Activated CD8-positive, alpha-beta T cell treated with anti-CD3 and anti-CD28 coated beads, Interleukin-2, amount 10 ng/mL, durations not matched to agents 7 days and 5 days (primary cell): ENCODE measurements around the gene C1QTNF3. TPM values are rescaled to one million over a fixed set of nuclear protein-coding genes. Genes with fewer than 3 reads are reported as not detected.

Source experiments
- ATAC-seq: fragments of 150-1000 bp; cut with Tn5 transposase; one replicate; pipeline ENCODE4 v1.10.0; 2021; ENCODE audit warnings: moderate library complexity
- CTCF ChIA-PET: fragments of 350-600 bp; sonication (Branson Sonifier 250); formaldehyde crosslinking; loops from one replicate; lab custom pipeline; 2021; ENCODE audit warnings: antibody characterized with exemption; lab: Charles Lee
- POLR2A ChIA-PET: fragments of 350-600 bp; sonication (Branson Sonifier 250); formaldehyde crosslinking; loops from one replicate; lab custom pipeline; 2021; ENCODE audit warnings: antibody characterized with exemption; lab: Charles Lee
- DNase-seq: peaks from one replicate; pipeline ENCODE4 v3.0.0-alpha.2; 2020
- H3K27ac Mint-ChIP-seq: one replicate; pipeline ENCODE4 v1.8.0; 2021; ENCODE audit warnings: mild to moderate bottlenecking, mixed read lengths
- H3K27me3 Mint-ChIP-seq: one replicate; pipeline ENCODE4 v1.8.0; 2021; ENCODE audit warnings: low read depth, mixed read lengths
- H3K36me3 Mint-ChIP-seq: one replicate; pipeline ENCODE4 v1.8.0; 2021; ENCODE audit warnings: low read depth, mixed read lengths
- H3K4me1 Mint-ChIP-seq: one replicate; pipeline ENCODE4 v1.8.0; 2021; ENCODE audit warnings: low read depth, mixed read lengths
- H3K4me3 Mint-ChIP-seq: one replicate; pipeline ENCODE4 v1.8.0; 2021; ENCODE audit warnings: mild to moderate bottlenecking, mixed read lengths
- H3K9me3 Mint-ChIP-seq: one replicate; pipeline ENCODE4 v1.8.0; 2022; ENCODE audit warnings: mixed read lengths; ENCODE audit not compliant: insufficient read depth
- total RNA-seq, 2 experiments: library from RNA; stranded (reverse); gene quantifications; one replicate each; pipeline ENCODE4 v1.2.3, GENCODE V29; 2021

C1QTNF3 gene
- total RNA-seq, 2 experiments from 2014 or later, result 2.8 to 3.0 TPM

- Mint-ChIP-seq H3K9me3 (no peaks in the 10 kb centered on the region), H3K36me3 (peaks cover 11% of the 10 kb centered on the region), H3K27me3 (peaks cover 2% of the 10 kb centered on the region), H3K4me3 (peak overlapping the region; percentile 79), H3K27ac (peak overlapping the region; percentile 90), H3K4me1 (peaks cover 31% of the 10 kb centered on the region)
- ATAC-seq (no peak), DNase-seq (no peak)
- ChIA-PET CTCF (interaction anchor here (1.8 kb wide), 1 partner anchor 9 kb away, joined by 5 read pairs; no protein-coding TSS in a partner anchor), POLR2A (interaction anchor here (1.5 to 1.9 kb wide), 3 partner anchors 11 to 15 kb away, joined by 4 to 14 read pairs (median 7); no protein-coding TSS in a partner anchor)
Measured at GRCh38 chr5:34007201-34007620, 35.8 kb downstream of the C1QTNF3 start.

GRCh38 chr5:34005681-34006080, 37.3 kb downstream of the C1QTNF3 start:
- Mint-ChIP-seq H3K4me3 (no peak overlapping the region), H3K27ac (no peak overlapping the region)

GRCh38 chr5:34005211-34005610, 37.8 kb downstream of the C1QTNF3 start:
- H3K4me3 Mint-ChIP-seq, result no peak overlapping the region
- peaks cover 28% of the 10 kb centered on the region for H3K4me1 Mint-ChIP-seq
- ATAC-seq (no peak), DNase-seq (no peak)
- H3K27me3 Mint-ChIP-seq, result peaks cover 2% of the 10 kb centered on the region
- POLR2A ChIA-PET, result interaction anchor here (1.9 kb wide), 1 partner anchor 17 kb away, joined by 7 read pairs; no protein-coding TSS in a partner anchor
- CTCF ChIA-PET, result interaction anchor here (1.6 kb wide), 1 partner anchor 8 kb away, joined by 19 read pairs; no protein-coding TSS in a partner anchor
- H3K9me3 Mint-ChIP-seq, result no peaks in the 10 kb centered on the region
- peaks cover 11% of the 10 kb centered on the region for H3K36me3 Mint-ChIP-seq
- no peak overlapping the region for H3K27ac Mint-ChIP-seq

More at GRCh38 chr5:34005681-34006080, 37.3 kb downstream of the C1QTNF3 start:
- ATAC-seq (no peak), DNase-seq (no peak)
- ChIA-PET POLR2A (interaction anchor here (1.9 kb wide), 1 partner anchor 16 kb away, joined by 7 read pairs; no protein-coding TSS in a partner anchor), CTCF (interaction anchor here (1.1 to 1.6 kb wide), 2 partner anchors 8 to 17 kb away, joined by 4 to 19 read pairs; no protein-coding TSS in a partner anchor)
- H3K27me3 Mint-ChIP-seq, result peaks cover 2% of the 10 kb centered on the region
- no peaks in the 10 kb centered on the region for H3K9me3 Mint-ChIP-seq
- H3K36me3 Mint-ChIP-seq, result peaks cover 11% of the 10 kb centered on the region
- H3K4me1 Mint-ChIP-seq, result peaks cover 28% of the 10 kb centered on the region

GRCh38 chr5:34003941-34004340, 39.1 kb downstream of the C1QTNF3 start:
- ChIA-PET POLR2A (no interaction called here), CTCF (no interaction called here)
- Mint-ChIP-seq H3K27ac (no peak overlapping the region), H3K4me1 (peaks cover 20% of the 10 kb centered on the region), H3K36me3 (peaks cover 11% of the 10 kb centered on the region), H3K4me3 (no peak overlapping the region), H3K27me3 (no peaks in the 10 kb centered on the region), H3K9me3 (no peaks in the 10 kb centered on the region)
- DNase-seq, result no peak
- no peak for ATAC-seq

GRCh38 chr5:34002629-34003328, 40.2 kb downstream of the C1QTNF3 start:
- H3K27me3 Mint-ChIP-seq, result no peaks in the 10 kb centered on the region
- peaks cover 11% of the 10 kb centered on the region for H3K36me3 Mint-ChIP-seq
- POLR2A ChIA-PET, result no interaction called here
- H3K4me3 Mint-ChIP-seq, result no peak overlapping the region
- CTCF ChIA-PET, result no interaction called here
- no peak overlapping the region for H3K27ac Mint-ChIP-seq
- no peak for DNase-seq
- no peaks in the 10 kb centered on the region for H3K9me3 Mint-ChIP-seq
- no peak for ATAC-seq
- H3K4me1 Mint-ChIP-seq, result peaks cover 14% of the 10 kb centered on the region

- Mint-ChIP-seq H3K36me3 (peaks cover 11% of the 10 kb centered on the region), H3K4me1 (peaks cover 11% of the 10 kb centered on the region), H3K4me3 (no peak overlapping the region), H3K9me3 (no peaks in the 10 kb centered on the region), H3K27me3 (no peaks in the 10 kb centered on the region), H3K27ac (no peak overlapping the region)
- POLR2A ChIA-PET, result no interaction called here
- CTCF ChIA-PET, result no interaction called here
- ATAC-seq, result no peak
- no peak for DNase-seq
Measured at GRCh38 chr5:34001241-34001841, 41.7 kb downstream of the C1QTNF3 start.

GRCh38 chr5:33999978-34000377, 43.0 kb downstream of the C1QTNF3 start:
- H3K36me3 Mint-ChIP-seq, result peaks cover 6% of the 10 kb centered on the region
- DNase-seq (no peak), ATAC-seq (no peak)
- H3K9me3 Mint-ChIP-seq, result no peaks in the 10 kb centered on the region
- ChIA-PET POLR2A (no interaction called here), CTCF (no interaction called here)
- H3K27ac Mint-ChIP-seq, result no peak overlapping the region
- no peak overlapping the region for H3K4me3 Mint-ChIP-seq
- peaks cover 16% of the 10 kb centered on the region for H3K4me1 Mint-ChIP-seq
- H3K27me3 Mint-ChIP-seq, result no peaks in the 10 kb centered on the region

GRCh38 chr5:33997331-33997983, 45.6 kb downstream of the C1QTNF3 start:
- H3K4me1 Mint-ChIP-seq, result peaks cover 28% of the 10 kb centered on the region
- H3K27ac Mint-ChIP-seq, result no peak overlapping the region
- H3K4me3 Mint-ChIP-seq, result no peak overlapping the region
- DNase-seq (peak; percentile 55), ATAC-seq (peak; percentile 67)
- POLR2A ChIA-PET, result no interaction called here
- no peaks in the 10 kb centered on the region for H3K27me3 Mint-ChIP-seq
- CTCF ChIA-PET, result interaction anchor here (0.8 to 3.7 kb wide), 13 partner anchors 8 to 121 kb away, joined by 3 to 23 read pairs (median 5); partner anchors contain the start of gene AMACR
- no peaks in the 10 kb centered on the region for H3K9me3 Mint-ChIP-seq
- peaks cover 2% of the 10 kb centered on the region for H3K36me3 Mint-ChIP-seq

- ChIA-PET CTCF (interaction anchor here (1.0 to 3.7 kb wide), 4 partner anchors 9 to 27 kb away, joined by 3 to 23 read pairs (median 8); no protein-coding TSS in a partner anchor), POLR2A (no interaction called here)
- Mint-ChIP-seq H3K9me3 (no peaks in the 10 kb centered on the region), H3K36me3 (peaks cover 2% of the 10 kb centered on the region), H3K27me3 (no peaks in the 10 kb centered on the region), H3K27ac (no peak overlapping the region), H3K4me3 (no peak overlapping the region), H3K4me1 (peaks cover 28% of the 10 kb centered on the region)
- ATAC-seq, result no peak
- no peak for DNase-seq
Measured at GRCh38 chr5:33995865-33996264, 47.1 kb downstream of the C1QTNF3 start.

- Mint-ChIP-seq H3K4me3 (peak overlapping the region; percentile 5), H3K27me3 (no peaks in the 10 kb centered on the region), H3K4me1 (peaks cover 28% of the 10 kb centered on the region), H3K36me3 (peaks cover 2% of the 10 kb centered on the region), H3K9me3 (no peaks in the 10 kb centered on the region), H3K27ac (peak overlapping the region; percentile 59)
- ChIA-PET POLR2A (no interaction called here), CTCF (no interaction called here)
- ATAC-seq (peak; percentile 71), DNase-seq (peak; percentile 26)
Measured at GRCh38 chr5:33994845-33995244, 48.2 kb downstream of the C1QTNF3 start.

- no peak overlapping the region for H3K27ac Mint-ChIP-seq
- peaks cover 18% of the 10 kb centered on the region for H3K36me3 Mint-ChIP-seq
- H3K4me1 Mint-ChIP-seq, result peaks cover 28% of the 10 kb centered on the region
- ATAC-seq (no peak), DNase-seq (no peak)
- peaks cover 4% of the 10 kb centered on the region for H3K9me3 Mint-ChIP-seq
- no peaks in the 10 kb centered on the region for H3K27me3 Mint-ChIP-seq
- CTCF ChIA-PET, result no interaction called here
- H3K4me3 Mint-ChIP-seq, result no peak overlapping the region
- POLR2A ChIA-PET, result interaction anchor here (0.6 kb wide), 1 partner anchor 15 kb away, joined by 3 read pairs; no protein-coding TSS in a partner anchor
Measured at GRCh38 chr5:33992864-33993263, 50.1 kb downstream of the C1QTNF3 start.
